ENCODE results near the gene IQCN. TPM values are rescaled to one million over a fixed set of nuclear protein-coding genes. Genes with fewer than 3 reads are reported as not detected.
A peak's percentile ranks its signal among the peaks of the same experiment; 100 is the strongest.

The IQCN gene
- total RNA-seq, 1 experiment from 2014 or later, result 0.61 TPM

- Mint-ChIP-seq H3K36me3 (no peaks in the 10 kb centered on the region), H3K27me3 (ENCODE audit: low read depth) (no peaks in the 10 kb centered on the region; the same call in 1 of the 2 replicates), H3K4me1 (peaks cover 21% of the 10 kb centered on the region), H3K9me3 (no peaks in the 10 kb centered on the region), H3K27ac (peak overlapping the region; percentile 64; the same call in 1 of the 2 replicates), H3K4me3 (no peak overlapping the region)
- TF ChIP-seq, protein P1, sequence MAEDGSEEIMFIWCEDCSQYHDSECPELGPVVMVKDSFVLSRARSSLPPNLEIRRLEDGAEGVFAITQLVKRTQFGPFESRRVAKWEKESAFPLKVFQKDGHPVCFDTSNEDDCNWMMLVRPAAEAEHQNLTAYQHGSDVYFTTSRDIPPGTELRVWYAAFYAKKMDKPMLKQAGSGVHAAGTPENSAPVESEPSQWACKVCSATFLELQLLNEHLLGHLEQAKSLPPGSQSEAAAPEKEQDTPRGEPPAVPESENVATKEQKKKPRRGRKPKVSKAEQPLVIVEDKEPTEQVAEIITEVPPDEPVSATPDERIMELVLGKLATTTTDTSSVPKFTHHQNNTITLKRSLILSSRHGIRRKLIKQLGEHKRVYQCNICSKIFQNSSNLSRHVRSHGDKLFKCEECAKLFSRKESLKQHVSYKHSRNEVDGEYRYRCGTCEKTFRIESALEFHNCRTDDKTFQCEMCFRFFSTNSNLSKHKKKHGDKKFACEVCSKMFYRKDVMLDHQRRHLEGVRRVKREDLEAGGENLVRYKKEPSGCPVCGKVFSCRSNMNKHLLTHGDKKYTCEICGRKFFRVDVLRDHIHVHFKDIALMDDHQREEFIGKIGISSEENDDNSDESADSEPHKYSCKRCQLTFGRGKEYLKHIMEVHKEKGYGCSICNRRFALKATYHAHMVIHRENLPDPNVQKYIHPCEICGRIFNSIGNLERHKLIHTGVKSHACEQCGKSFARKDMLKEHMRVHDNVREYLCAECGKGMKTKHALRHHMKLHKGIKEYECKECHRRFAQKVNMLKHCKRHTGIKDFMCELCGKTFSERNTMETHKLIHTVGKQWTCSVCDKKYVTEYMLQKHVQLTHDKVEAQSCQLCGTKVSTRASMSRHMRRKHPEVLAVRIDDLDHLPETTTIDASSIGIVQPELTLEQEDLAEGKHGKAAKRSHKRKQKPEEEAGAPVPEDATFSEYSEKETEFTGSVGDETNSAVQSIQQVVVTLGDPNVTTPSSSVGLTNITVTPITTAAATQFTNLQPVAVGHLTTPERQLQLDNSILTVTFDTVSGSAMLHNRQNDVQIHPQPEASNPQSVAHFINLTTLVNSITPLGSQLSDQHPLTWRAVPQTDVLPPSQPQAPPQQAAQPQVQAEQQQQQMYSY (CRISPR knock-in tag; IDR thresholded peaks at IDR 0.05), result no peak
- TF ChIP-seq MAX (CRISPR knock-in tag; IDR thresholded peaks at IDR 0.05) (no peak; the same call in 1 of the 2 replicates), ZNF671 (CRISPR knock-in tag; IDR thresholded peaks at IDR 0.05) (no peak), NR3C1 (CRISPR knock-in tag; conservative IDR thresholded peaks at IDR 0.05; ENCODE audit: low read depth) (no peak)
- CTCF ChIA-PET, result interaction anchor here (0.8 to 2.2 kb wide), 6 partner anchors 17 to 113 kb away, joined by 3 to 13 read pairs (median 4); no protein-coding TSS in a partner anchor
- POLR2A ChIA-PET, result no interaction called here
- DNase-seq (ENCODE audit: low spot score) (no peak), ATAC-seq (no peak)
These were observed 23.1 kb upstream of the IQCN start for GRCh38 chr19:18297308-18297707.

- Mint-ChIP-seq H3K4me3 (no peak overlapping the region), H3K27me3 (ENCODE audit: low read depth) (no peaks in the 10 kb centered on the region; the same call in 1 of the 2 replicates), H3K4me1 (peaks cover 30% of the 10 kb centered on the region), H3K36me3 (no peaks in the 10 kb centered on the region), H3K9me3 (no peaks in the 10 kb centered on the region), H3K27ac (no peak overlapping the region)
- ATAC-seq (no peak), DNase-seq (ENCODE audit: low spot score) (no peak)
- CTCF ChIA-PET, result no interaction called here
- POLR2A ChIA-PET, result no interaction called here
- TF ChIP-seq ZBTB21 (CRISPR knock-in tag; IDR thresholded peaks at IDR 0.05; ENCODE audit: borderline replicate concordance) (no peak), ZNF219 (CRISPR knock-in tag; IDR thresholded peaks at IDR 0.05; ENCODE audit: borderline replicate concordance) (no peak), SOX15 (CRISPR knock-in tag; IDR thresholded peaks at IDR 0.05) (no peak), RELA (CRISPR knock-in tag; IDR thresholded peaks at IDR 0.05; ENCODE audit: borderline replicate concordance) (no peak), ZNF281 (CRISPR knock-in tag; IDR thresholded peaks at IDR 0.05) (no peak), ATF3 (CRISPR knock-in tag; conservative IDR thresholded peaks at IDR 0.05) (no peak), GRHL2 (CRISPR knock-in tag; IDR thresholded peaks at IDR 0.05; ENCODE audit: insufficient replicate concordance, severe bottlenecking) (no peak), E2F4 (CRISPR knock-in tag; IDR thresholded peaks at IDR 0.05; ENCODE audit: borderline replicate concordance, low read depth) (no peak), FOXJ3 (CRISPR knock-in tag; IDR thresholded peaks at IDR 0.05; ENCODE audit: borderline replicate concordance) (no peak), ARID4B (CRISPR knock-in tag; IDR thresholded peaks at IDR 0.05; ENCODE audit: borderline replicate concordance) (no peak)
- TF ChIP-seq, protein P2, sequence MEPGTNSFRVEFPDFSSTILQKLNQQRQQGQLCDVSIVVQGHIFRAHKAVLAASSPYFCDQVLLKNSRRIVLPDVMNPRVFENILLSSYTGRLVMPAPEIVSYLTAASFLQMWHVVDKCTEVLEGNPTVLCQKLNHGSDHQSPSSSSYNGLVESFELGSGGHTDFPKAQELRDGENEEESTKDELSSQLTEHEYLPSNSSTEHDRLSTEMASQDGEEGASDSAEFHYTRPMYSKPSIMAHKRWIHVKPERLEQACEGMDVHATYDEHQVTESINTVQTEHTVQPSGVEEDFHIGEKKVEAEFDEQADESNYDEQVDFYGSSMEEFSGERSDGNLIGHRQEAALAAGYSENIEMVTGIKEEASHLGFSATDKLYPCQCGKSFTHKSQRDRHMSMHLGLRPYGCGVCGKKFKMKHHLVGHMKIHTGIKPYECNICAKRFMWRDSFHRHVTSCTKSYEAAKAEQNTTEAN (CRISPR knock-in tag; IDR thresholded peaks at IDR 0.05), result no peak
- TF ChIP-seq, protein P3, sequence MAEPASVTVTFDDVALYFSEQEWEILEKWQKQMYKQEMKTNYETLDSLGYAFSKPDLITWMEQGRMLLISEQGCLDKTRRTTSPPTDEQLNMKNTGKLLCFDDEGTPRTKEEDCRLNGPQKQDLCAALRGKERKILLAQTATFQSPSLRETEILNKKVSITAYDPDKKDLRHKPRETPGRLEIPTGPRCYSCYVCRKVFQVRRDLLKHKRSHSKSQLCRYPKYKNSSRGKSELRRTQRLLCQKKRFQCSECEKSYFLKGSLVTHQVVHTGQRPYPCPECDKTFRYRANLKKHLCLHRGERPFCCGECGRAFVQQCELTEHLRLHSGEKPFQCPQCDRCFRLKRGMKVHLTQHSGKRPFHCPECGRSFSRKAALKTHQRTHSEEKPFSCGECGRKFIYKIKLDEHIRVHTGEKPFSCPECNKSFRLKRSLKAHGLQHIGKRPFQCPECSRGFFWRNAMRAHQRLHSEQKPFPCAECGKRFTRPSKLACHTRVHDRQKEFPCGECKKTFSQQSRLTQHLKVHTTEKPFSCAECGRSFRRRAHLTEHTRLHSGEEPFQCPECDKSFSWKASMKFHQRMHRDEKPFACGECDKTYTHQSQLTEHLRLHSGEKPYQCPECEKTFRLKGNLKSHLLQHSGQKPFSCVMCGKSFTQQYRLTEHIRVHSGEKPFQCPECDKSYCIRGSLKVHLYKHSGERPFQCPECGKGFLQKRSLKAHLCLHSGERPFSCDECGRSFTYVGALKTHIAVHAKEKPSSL (CRISPR knock-in tag; conservative IDR thresholded peaks at IDR 0.05), result no peak
These were observed 20.8 kb upstream of the IQCN start for GRCh38 chr19:18295034-18295451.

All from WTC11 (cell line).